ENCODE data around the gene RNPEPL1. TPM values are rescaled to one million over a fixed set of nuclear protein-coding genes. Genes with fewer than 3 reads are reported as not detected.

Gene RNPEPL1
- total RNA-seq, 1 experiment from 2014 or later, result 22.6 TPM

DNA sequence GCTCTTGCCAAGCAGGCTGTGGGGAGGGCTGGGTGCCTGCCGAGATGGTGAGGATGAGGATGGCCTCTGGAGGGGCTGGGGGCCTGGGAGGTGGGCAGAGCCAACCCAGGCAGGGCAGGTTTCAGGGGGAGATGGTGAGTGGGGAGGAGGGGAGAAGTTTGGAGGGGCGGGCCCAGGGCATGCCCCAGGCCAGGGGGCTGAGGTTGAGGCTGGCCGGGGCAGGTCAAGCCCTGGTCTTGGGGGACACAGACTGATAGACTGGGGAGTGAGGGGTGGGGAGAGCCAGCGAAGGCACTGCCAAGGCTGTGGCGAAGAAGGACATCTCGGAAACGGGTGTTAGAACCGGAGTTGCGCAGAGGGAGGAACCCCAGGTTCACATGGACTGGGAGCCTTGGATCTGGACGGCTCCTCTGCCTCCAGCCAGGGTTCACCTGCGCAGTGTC, 30.9 kb downstream of the RNPEPL1 start:
- Histone ChIP-seq H3K36me3 (ENCODE audit: control insufficient read depth, insufficient read depth, low read length) (no peaks in the 10 kb centered on the region; the same call in 1 of the 2 replicates), H3K27me3 (replicated peaks; ENCODE audit: control insufficient read depth, insufficient read depth, low read length) (no peaks in the 10 kb centered on the region), H3K9me3 (no peaks in the 10 kb centered on the region), H3K4me3 (ENCODE audit: low read depth, low read length) (no peak overlapping the region), H3K4me1 (no peaks in the 10 kb centered on the region)
- intact Hi-C loops (cut with micrococcal nuclease; ENCODE audit: unreplicated experiment), result no loop called here
- no peaks in the 10 kb centered on the region for H3K27me3 Mint-ChIP-seq (ENCODE audit: insufficient read depth, unreplicated experiment)
- H3K4me1 Mint-ChIP-seq (ENCODE audit: low read depth, unreplicated experiment), result no peaks in the 10 kb centered on the region
- H3K27ac Mint-ChIP-seq (ENCODE audit: unreplicated experiment), result no peak overlapping the region
- POLR2A ChIA-PET, result no interaction called here
- DNase-seq, result peak in 1 of 2 experiments; percentile 6
- no peaks in the 10 kb centered on the region for H3K36me3 Mint-ChIP-seq (ENCODE audit: insufficient read depth, unreplicated experiment)
- TF ChIP-seq, protein P1, sequence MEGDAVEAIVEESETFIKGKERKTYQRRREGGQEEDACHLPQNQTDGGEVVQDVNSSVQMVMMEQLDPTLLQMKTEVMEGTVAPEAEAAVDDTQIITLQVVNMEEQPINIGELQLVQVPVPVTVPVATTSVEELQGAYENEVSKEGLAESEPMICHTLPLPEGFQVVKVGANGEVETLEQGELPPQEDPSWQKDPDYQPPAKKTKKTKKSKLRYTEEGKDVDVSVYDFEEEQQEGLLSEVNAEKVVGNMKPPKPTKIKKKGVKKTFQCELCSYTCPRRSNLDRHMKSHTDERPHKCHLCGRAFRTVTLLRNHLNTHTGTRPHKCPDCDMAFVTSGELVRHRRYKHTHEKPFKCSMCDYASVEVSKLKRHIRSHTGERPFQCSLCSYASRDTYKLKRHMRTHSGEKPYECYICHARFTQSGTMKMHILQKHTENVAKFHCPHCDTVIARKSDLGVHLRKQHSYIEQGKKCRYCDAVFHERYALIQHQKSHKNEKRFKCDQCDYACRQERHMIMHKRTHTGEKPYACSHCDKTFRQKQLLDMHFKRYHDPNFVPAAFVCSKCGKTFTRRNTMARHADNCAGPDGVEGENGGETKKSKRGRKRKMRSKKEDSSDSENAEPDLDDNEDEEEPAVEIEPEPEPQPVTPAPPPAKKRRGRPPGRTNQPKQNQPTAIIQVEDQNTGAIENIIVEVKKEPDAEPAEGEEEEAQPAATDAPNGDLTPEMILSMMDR (IDR thresholded peaks at IDR 0.05; ENCODE audit: insufficient read depth in 1 of 2, low read depth in 1 of 2, low read length in 1 of 2, severe bottlenecking in 1 of 2, unreplicated experiment in 1 of 2), result no peak
- BruUV-seq (replicated peaks), result no TSS peak
- H3K9me3 Mint-ChIP-seq (ENCODE audit: unreplicated experiment), result no peaks in the 10 kb centered on the region
- no peak overlapping the region for H3K4me3 Mint-ChIP-seq (ENCODE audit: unreplicated experiment)
- CTCF ChIA-PET, result no interaction called here

DNA sequence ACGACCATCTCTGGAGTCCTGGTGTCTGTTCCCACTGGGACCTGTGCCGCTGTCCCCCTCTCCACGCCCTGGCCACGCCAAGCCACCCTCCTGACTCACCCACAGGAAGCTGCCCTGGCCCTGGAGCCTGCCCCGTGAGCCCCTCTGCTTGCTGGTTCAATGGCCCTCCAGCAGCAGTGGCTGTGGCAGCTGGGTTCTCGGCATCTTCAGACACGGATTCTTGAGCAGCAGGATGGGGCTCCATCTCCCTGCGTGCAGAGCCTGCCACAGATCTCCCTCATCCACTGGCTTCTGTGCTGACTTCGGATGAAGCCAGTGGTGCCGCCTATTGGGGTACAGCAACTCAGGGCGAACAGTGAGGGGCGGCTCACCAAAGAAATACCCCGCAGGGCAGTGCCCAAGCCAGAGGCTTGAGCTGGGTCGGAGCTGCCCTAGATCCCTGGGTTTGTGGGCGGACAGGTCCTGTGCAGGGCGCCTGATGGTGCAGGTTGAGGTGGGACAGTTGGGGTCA, 32.2 kb downstream of the RNPEPL1 start:
- no peaks in the 10 kb centered on the region for H3K9me3 ChIP-seq
- Mint-ChIP-seq H3K36me3 (ENCODE audit: insufficient read depth, unreplicated experiment) (no peaks in the 10 kb centered on the region), H3K9me3 (ENCODE audit: unreplicated experiment) (no peaks in the 10 kb centered on the region), H3K27ac (ENCODE audit: unreplicated experiment) (no peak overlapping the region), H3K4me3 (ENCODE audit: unreplicated experiment) (no peak overlapping the region), H3K4me1 (ENCODE audit: low read depth, unreplicated experiment) (no peaks in the 10 kb centered on the region), H3K27me3 (ENCODE audit: insufficient read depth, unreplicated experiment) (no peaks in the 10 kb centered on the region)
- intact Hi-C loops (cut with micrococcal nuclease; ENCODE audit: unreplicated experiment), result no loop called here
- H3K36me3 ChIP-seq (ENCODE audit: control insufficient read depth, insufficient read depth, low read length), result no peaks in the 10 kb centered on the region; the same call in 1 of the 2 replicates
- no peaks in the 10 kb centered on the region for H3K27me3 ChIP-seq (replicated peaks; ENCODE audit: control insufficient read depth, insufficient read depth, low read length)
- CTCF ChIA-PET, result no interaction called here
- DNase-seq, result peak in 1 of 2 experiments; percentile 19
- TF ChIP-seq, protein P1 (IDR thresholded peaks at IDR 0.05; ENCODE audit: insufficient read depth in 1 of 2, low read depth in 1 of 2, low read length in 1 of 2, severe bottlenecking in 1 of 2, unreplicated experiment in 1 of 2), result no peak
- BruUV-seq (replicated peaks), result no TSS peak
- no peak overlapping the region for H3K4me3 ChIP-seq (ENCODE audit: low read depth, low read length)
- no peaks in the 10 kb centered on the region for H3K4me1 ChIP-seq
- POLR2A ChIA-PET, result no interaction called here

DNA sequence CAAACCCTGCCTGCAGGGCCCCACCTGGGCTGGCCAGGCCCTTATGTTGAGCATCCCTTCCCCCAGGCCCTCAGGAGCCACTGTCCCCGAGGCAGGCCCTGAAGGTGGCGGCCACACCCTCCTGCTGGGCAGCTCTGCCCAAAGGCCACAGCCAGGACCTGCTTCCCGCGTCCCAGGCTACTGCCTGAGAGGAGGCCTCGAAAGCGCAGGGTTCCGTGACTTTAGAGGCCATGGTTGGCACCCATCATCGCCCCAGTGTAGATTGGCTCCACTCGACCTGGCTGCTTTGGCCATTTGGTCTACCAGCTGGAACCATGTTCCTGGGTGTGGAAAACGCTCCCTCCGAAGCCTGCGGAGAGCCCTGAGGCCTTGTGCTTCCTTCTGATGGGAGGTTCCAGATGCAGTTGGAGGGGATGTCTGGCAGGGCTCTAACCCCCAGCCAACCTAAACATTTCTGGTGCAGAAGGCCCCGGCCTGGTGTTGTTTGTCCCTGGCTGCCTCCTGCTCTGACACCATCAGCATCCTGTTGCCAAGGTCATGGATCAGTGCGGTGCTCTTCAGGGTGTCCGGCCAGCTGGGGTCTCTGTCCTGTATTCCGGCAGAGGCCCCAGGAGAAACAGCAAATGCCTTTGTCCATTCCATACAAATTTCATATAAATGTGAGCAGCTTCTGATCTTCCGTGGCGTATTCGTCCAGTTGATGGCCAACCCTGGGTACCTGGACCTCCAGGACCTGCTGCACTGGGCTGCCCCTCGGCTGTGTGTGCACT, 33.0 kb downstream of the RNPEPL1 start:
- no peaks in the 10 kb centered on the region for H3K4me1 ChIP-seq
- intact Hi-C loops (cut with micrococcal nuclease; ENCODE audit: unreplicated experiment), result no loop called here
- H3K27me3 ChIP-seq (replicated peaks; ENCODE audit: control insufficient read depth, insufficient read depth, low read length), result no peaks in the 10 kb centered on the region
- no peaks in the 10 kb centered on the region; the same call in 1 of the 2 replicates for H3K36me3 ChIP-seq (ENCODE audit: control insufficient read depth, insufficient read depth, low read length)
- POLR2A ChIA-PET, result no interaction called here
- H3K9me3 ChIP-seq, result no peaks in the 10 kb centered on the region
- Mint-ChIP-seq H3K27me3 (ENCODE audit: insufficient read depth, unreplicated experiment) (no peaks in the 10 kb centered on the region), H3K9me3 (ENCODE audit: unreplicated experiment) (no peaks in the 10 kb centered on the region), H3K27ac (ENCODE audit: unreplicated experiment) (no peak overlapping the region), H3K36me3 (ENCODE audit: insufficient read depth, unreplicated experiment) (no peaks in the 10 kb centered on the region), H3K4me3 (ENCODE audit: unreplicated experiment) (no peak overlapping the region), H3K4me1 (ENCODE audit: low read depth, unreplicated experiment) (no peaks in the 10 kb centered on the region)
- CTCF ChIA-PET, result no interaction called here
- BruUV-seq (replicated peaks), result no TSS peak
- no peak overlapping the region for H3K4me3 ChIP-seq (ENCODE audit: low read depth, low read length)
- TF ChIP-seq, protein P1 (IDR thresholded peaks at IDR 0.05; ENCODE audit: insufficient read depth in 1 of 2, low read depth in 1 of 2, low read length in 1 of 2, severe bottlenecking in 1 of 2, unreplicated experiment in 1 of 2), result no peak
- peak in 1 of 2 experiments; percentile 22 for DNase-seq
